OCI-LY3 (cell line): ENCODE measurements around the gene BTBD6.

Source experiments
- H2AFZ ChIP-seq: fragments of 200-600, 300-600 bp; shearing (Covaris generic); 2 replicates; pipeline ENCODE4 v1.6.0; 2014; ENCODE audit warnings: antibody characterized with exemption, low read depth, low read length
- H3K27ac ChIP-seq: fragments of 200-600, 300-600 bp; sonication (generic); 2 replicates; pipeline ENCODE4 v1.5.1; 2014; ENCODE audit warnings: mild to moderate bottlenecking, low read length, moderate library complexity, mixed read lengths
- H3K27me3 ChIP-seq: fragments of 200-600, 300-600 bp; sonication (generic); 2 replicates; pipeline ENCODE4 v1.6.1; 2014; ENCODE audit warnings: low read depth, low read length, mixed read lengths
- H3K36me3 ChIP-seq: fragments of 200-600, 300-600 bp; sonication (generic); replicated peaks from 2 replicates; pipeline ENCODE3; 2014; ENCODE audit warnings: low read depth, low read length, mixed read lengths
- H3K4me1 ChIP-seq: fragments of 300-600, 200-600 bp; sonication (generic); 2 replicates; pipeline ENCODE4 v1.6.1; 2014; ENCODE audit warnings: low read length, mixed read lengths
- H3K4me2 ChIP-seq: fragments of 200-600, 300-600 bp; sonication (generic); 2 replicates; pipeline ENCODE4 v1.6.1; 2014; ENCODE audit warnings: low read length, mixed read lengths
- H3K4me3 ChIP-seq: fragments of 300-600, 200-600 bp; sonication (generic); 2 replicates; pipeline ENCODE4 v1.5.1; 2014; ENCODE audit warnings: antibody characterized with exemption, mild to moderate bottlenecking, low read length, moderate library complexity
- H3K79me2 ChIP-seq: fragments of 300-600, 200-600 bp; shearing (Covaris generic); 2 replicates; pipeline ENCODE4 v1.6.1; 2014; ENCODE audit warnings: mild to moderate bottlenecking, low read length, mixed read lengths
- H3K9ac ChIP-seq: fragments of 300-600, 200-600 bp; shearing (Covaris generic); 2 replicates; pipeline ENCODE4 v1.6.0; 2014; ENCODE audit warnings: mild to moderate bottlenecking, low read length, moderate library complexity
- H3K9me3 ChIP-seq: fragments of 200-600, 300-600 bp; shearing (Covaris generic); 2 replicates; pipeline ENCODE4 v1.6.1; 2014; ENCODE audit warnings: low read length, mixed read lengths; ENCODE audit not compliant: insufficient read depth
- H4K20me1 ChIP-seq: fragments of 200-600, 300-600 bp; sonication (generic); 2 replicates; pipeline ENCODE4 v1.6.1; 2016; ENCODE audit warnings: low read length, mixed read lengths; ENCODE audit not compliant: insufficient read depth
- CTCF ChIP-seq: fragments of 200-600, 300-600 bp; sonication (generic); IDR thresholded peaks from 2 replicates; pipeline ENCODE4 v1.5.1; 2014; ENCODE audit warnings: antibody characterized with exemption, low read length, low read depth
- EZH2phosphoT487 ChIP-seq: fragments of 200-600 bp; shearing (Covaris generic); IDR thresholded peaks from 2 replicates; pipeline ENCODE4 v1.6.1; 2018; ENCODE audit warnings: antibody characterized with exemption, mixed run types, low read depth

BTBD6 gene

GRCh38 chr14:105211758-105212089 is 36.6 kb upstream of the BTBD6 start:
- Histone ChIP-seq H3K4me1 (no peaks in the 10 kb centered on the region), H3K4me2 (no peak overlapping the region), H3K27ac (no peak overlapping the region), H2AFZ (no peak overlapping the region), H3K9me3 (no peaks in the 10 kb centered on the region), H4K20me1 (0 out of 2 replicates have a peak, but pooled peaks cover 6% of the 10 kb centered on the region), H3K79me2 (no peaks in the 10 kb centered on the region), H3K27me3 (no peaks in the 10 kb centered on the region), H3K4me3 (no peak overlapping the region), H3K9ac (no peak overlapping the region), H3K36me3 (no peaks in the 10 kb centered on the region)
- TF ChIP-seq CTCF (no peak), EZH2phosphoT487 (no peak)

GRCh38 chr14:105212541-105213300 is 35.6 kb upstream of the BTBD6 start:
- no peaks in the 10 kb centered on the region for H3K79me2 ChIP-seq
- H3K4me3 ChIP-seq = no peak overlapping the region
- no peaks in the 10 kb centered on the region for H3K27me3 ChIP-seq
- H3K36me3 ChIP-seq = no peaks in the 10 kb centered on the region
- no peaks in the 10 kb centered on the region for H3K4me1 ChIP-seq
- H3K4me2 ChIP-seq = no peak overlapping the region
- no peak overlapping the region for H2AFZ ChIP-seq
- 0 out of 2 replicates have a peak, but pooled peaks cover 6% of the 10 kb centered on the region for H4K20me1 ChIP-seq
- TF ChIP-seq EZH2phosphoT487 = no peak
- TF ChIP-seq CTCF = no peak
- no peak overlapping the region for H3K9ac ChIP-seq
- no peak overlapping the region for H3K27ac ChIP-seq
- H3K9me3 ChIP-seq = no peaks in the 10 kb centered on the region

- Histone ChIP-seq H4K20me1 (0 out of 2 replicates have a peak, but pooled peaks cover 6% of the 10 kb centered on the region), H3K4me1 (no peaks in the 10 kb centered on the region), H3K36me3 (no peaks in the 10 kb centered on the region), H3K79me2 (no peaks in the 10 kb centered on the region), H3K9ac (no peak overlapping the region), H3K4me3 (no peak overlapping the region), H3K27ac (no peak overlapping the region), H3K9me3 (no peaks in the 10 kb centered on the region), H3K27me3 (no peaks in the 10 kb centered on the region), H3K4me2 (no peak overlapping the region), H2AFZ (no peak overlapping the region)
- TF ChIP-seq EZH2phosphoT487 = no peak
- TF ChIP-seq CTCF = no peak
These were observed 35.0 kb upstream of the BTBD6 start for GRCh38 chr14:105213361-105213760.

- no peak overlapping the region for H3K4me2 ChIP-seq
- no peak overlapping the region for H3K27ac ChIP-seq
- H4K20me1 ChIP-seq = 0 out of 2 replicates have a peak, but pooled peaks cover 6% of the 10 kb centered on the region
- no peaks in the 10 kb centered on the region for H3K79me2 ChIP-seq
- no peak overlapping the region for H2AFZ ChIP-seq
- no peaks in the 10 kb centered on the region for H3K36me3 ChIP-seq
- H3K4me1 ChIP-seq = no peaks in the 10 kb centered on the region
- TF ChIP-seq CTCF (no peak), EZH2phosphoT487 (no peak)
- H3K9me3 ChIP-seq = no peaks in the 10 kb centered on the region
- H3K27me3 ChIP-seq = no peaks in the 10 kb centered on the region
- no peak overlapping the region for H3K9ac ChIP-seq
- no peak overlapping the region for H3K4me3 ChIP-seq
These were observed 33.9 kb upstream of the BTBD6 start for GRCh38 chr14:105214324-105214915.
